Measurements from ENCODE around the gene DAB1.

Gene DAB1

DNA sequence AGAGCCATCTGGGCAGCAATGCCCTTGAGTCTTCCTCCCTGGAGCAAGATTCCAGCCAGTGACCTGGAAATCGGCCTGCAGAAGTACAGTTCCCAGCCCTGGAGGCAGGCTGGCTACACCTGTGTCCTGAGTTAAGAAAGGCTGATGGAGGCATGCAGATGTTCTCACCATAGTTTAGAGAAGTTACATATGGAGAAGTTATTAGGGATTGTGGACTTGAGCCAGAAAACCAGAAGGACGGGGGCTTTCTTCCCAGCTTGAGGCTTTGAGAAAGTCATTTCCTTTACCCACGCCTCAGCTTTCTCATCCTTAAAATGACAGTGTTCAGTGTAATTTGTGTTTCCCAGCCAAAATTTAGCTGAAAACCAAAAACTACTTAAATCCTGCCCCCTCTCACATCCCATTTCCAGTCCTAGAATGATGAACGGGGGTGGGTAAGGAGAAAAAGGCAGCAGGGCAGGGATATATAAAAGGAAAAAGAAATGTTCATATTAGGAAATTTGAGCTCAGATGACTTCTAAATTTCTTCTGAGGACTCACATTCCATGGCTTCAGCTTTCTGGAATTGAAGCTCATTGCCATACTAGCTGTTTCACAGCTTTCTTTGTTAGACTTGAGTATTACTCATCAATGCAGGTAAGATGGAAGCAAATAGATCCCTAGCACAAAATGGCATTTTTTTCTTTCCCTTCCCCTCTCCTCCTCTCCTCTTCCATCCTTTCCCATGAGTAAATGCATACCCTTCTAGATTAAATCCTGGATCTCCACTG is 443.7 kb downstream of the DAB1 start:
- DNase-seq (ENCODE audit: low read depth, low spot score): peak; percentile 8

GRCh38 chr1:56978819-56979218 is 445.0 kb downstream of the DAB1 start:
- DNase-seq (ENCODE audit: low read depth, low spot score): no peak

- no peak for DNase-seq (ENCODE audit: low read depth, low spot score)
These were observed 445.9 kb downstream of the DAB1 start for GRCh38 chr1:56977910-56978309.

GRCh38 chr1:56975446-56975845 is 448.4 kb downstream of the DAB1 start:
- no peak for DNase-seq (ENCODE audit: low read depth, low spot score)

- DNase-seq (ENCODE audit: low read depth, low spot score): no peak
These were observed 449.7 kb downstream of the DAB1 start for GRCh38 chr1:56973923-56974742.

DNA sequence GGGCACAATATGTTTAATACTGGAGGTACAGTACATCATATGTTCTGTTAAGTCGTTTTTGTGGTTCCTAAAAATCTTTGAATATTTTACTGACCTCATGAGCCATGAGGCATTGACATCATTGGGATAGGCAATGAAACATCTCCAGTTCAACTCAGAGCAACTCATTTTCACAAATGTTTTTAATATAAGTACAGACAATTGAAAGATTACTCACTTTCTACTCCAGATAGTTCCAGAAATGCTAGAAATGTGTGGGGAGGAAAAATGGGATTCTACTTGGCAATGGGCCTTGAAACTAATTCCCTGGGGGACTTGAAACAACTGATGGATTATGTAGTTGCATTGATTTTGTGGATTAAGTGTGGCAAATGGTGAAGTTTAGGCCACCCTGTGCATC is 450.9 kb downstream of the DAB1 start:
- DNase-seq (ENCODE audit: low read depth, low spot score): no peak

- DNase-seq (ENCODE audit: low read depth, low spot score): no peak
These were observed 453.6 kb downstream of the DAB1 start for GRCh38 chr1:56970280-56970679.

- no peak for DNase-seq (ENCODE audit: low read depth, low spot score)
These were observed 454.9 kb downstream of the DAB1 start for GRCh38 chr1:56968878-56969495.

DNA sequence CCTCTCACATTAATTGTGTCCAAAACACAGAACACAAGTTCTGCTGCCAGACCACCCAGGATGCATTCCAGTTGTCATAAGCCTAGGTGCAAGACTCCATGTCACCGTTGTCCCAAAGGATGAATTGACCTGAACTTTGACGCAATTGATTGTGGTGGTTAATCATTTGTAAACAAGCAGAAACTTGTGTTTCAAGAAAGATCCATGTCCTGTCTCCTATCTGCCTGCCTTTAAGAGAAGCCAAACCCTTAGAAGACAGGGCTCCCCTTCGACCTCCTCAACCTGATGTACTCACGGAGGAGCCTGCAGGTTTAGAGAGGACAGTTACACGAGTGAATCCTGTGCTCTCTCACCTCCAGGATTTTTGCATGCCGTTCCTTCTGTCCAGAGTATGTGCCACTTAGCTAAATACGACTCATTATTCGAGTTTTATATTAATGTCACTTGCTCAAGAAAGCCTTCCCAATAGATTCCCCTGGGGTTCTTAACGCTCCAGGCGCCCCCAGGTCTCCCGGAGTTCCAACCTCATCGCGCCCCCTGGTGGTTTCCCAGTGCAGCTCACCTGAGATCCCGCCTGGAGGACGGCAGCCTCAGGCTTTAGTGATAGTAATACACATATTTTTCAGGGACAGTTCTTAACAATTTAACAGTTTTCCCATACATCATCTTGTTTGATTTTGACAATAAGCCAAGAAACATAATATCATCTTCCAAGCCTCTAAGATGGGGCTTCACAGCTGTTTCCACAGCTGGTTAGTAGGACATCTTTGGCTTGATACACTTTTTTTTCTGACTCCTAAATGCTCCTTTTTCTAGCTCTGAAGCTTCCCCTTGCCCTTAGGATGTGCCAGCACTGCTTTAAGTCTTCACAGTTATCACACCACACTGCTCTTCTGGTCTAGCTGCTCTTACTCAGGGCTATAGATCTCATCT is 455.7 kb downstream of the DAB1 start:
- DNase-seq (ENCODE audit: low read depth, low spot score): no peak

DNA sequence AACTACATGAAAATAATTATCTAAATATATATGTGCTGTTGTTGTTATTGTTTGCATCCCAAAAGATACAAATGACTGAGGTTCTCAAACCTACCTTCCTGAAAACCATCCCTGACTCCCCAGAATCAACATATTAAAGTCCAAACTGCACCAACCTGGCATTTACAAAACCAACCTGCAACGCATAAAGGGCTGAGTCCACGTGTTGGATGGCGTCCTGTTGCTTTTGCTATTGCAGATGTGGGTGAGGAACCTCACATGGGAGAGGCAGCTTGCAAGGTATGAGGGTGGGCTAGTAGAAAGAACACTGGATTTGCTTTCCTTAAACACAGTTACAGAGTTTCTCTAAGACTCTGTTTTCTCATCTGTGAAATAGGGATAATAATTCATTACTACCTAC is 456.5 kb downstream of the DAB1 start:
- no peak for DNase-seq (ENCODE audit: low read depth, low spot score)

- DNase-seq (ENCODE audit: low read depth, low spot score): no peak
These were observed 457.2 kb downstream of the DAB1 start for GRCh38 chr1:56966698-56966999.

DNA sequence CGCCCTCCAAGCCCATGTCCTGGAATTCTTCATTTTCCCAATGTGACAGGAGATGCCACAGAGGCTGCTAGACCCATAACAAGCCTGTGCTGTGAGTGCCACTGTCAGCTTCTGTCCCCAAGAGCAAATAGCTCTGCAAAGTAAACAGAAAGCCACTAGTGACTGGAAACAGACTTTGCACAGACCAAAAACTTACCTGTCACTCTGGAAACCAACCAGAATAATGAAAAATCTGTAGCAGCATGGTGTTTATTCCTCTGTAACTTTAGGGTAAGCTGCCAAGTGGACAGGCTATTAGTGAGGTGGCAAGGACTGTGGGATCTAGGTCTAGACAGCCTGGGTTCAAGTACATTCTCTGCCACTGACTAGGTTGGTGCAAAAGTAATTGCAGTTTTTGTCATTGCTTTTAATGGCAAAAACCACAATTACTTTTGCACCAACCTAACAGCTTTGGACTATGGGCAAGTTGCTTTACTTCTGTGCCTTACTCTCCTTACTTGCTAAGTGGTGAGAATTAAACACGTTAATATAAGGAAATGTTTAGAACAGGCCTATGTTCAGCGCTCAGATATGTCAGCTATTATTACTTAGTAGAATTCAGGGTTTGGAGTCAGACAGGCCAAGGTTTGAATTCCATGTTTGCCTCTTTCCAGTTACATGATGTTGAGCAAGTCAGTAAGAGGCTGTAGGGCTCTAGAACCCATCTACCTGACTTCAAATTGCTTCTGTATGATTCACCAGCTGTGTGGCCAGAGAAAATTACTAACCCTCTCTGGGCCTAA is 457.8 kb downstream of the DAB1 start, which contains the start of gene C8B:
Gene C8B, minus strand, starts transcription at position 100 of the 782 bp plus-strand sequence. Its CDS starts 67 bp downstream, at position 33.
- DNase-seq (ENCODE audit: low read depth, low spot score): no peak

DNA sequence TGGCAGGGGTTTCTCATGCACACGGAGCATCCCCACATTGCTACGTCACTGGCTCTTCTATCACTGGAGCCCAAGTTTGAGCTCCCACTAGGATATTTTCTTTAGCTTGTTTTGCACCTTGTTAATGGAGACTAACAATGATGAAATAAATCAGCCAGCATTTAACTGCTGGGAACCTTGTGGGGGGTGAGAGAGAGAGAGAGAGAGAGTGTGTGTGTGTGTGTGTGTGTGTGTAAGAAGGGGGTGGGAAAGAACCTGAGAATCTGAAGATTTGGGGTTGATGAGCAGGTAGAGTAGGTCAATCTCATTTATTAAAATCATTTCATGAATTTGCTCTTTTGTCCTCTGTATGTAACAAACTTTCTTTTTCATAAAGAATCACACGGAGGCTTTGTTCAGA is 458.7 kb downstream of the DAB1 start:
- DNase-seq (ENCODE audit: low read depth, low spot score): no peak

DNA sequence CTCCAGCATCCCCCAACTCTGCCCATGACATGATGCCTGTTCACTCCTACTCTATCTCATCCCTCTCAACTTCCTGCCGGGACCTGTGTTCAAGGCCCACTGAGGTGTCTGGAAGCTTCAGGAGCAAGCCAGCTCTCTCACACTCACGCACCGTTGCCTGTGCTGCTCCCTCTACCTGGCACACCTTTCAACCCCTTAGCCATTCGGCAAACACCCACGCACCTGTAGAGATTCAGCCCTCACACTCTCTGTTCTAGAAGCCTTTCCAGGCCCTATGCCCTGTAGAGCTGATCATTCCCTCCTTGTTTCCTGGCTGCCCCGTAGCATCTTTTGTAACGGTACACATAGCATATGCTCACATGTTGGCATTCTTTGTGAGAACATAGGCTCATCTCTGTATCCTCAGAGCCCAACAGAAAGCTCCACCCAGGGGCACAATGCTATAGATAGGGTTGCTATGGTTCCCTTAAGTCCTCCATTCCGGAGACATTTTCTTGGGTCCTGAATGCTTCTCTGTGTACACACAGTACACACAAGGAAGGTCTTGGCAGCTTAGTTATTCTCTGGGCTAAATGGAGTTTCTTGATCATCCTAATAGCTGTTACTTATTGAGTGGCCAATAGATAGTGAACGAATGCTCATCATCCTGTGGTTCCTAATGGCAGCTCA is 459.4 kb downstream of the DAB1 start:
- no peak for DNase-seq (ENCODE audit: low read depth, low spot score)

DNA sequence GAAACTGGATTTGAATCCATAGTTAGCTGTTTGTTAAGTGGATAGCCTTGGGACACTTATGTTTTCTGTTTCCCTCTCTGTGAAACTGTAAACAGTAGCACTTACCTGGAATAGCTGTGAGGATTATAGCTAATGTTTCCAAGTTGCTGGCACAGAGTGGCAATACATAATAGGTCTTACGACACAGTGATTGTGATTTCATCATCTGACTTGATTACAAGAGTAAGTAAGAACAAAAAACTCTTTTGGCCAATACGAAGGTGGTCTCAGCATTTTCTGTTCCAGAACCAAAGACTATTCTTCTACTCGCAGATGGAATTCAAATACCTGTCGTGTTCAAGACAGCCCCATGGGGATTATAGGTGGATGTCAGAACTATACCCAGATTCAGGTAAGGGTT is 460.2 kb downstream of the DAB1 start:
- no peak for DNase-seq (ENCODE audit: low read depth, low spot score)

- no peak for DNase-seq (ENCODE audit: low read depth, low spot score)
These were observed 462.4 kb downstream of the DAB1 start for GRCh38 chr1:56961426-56961825.

- DNase-seq (ENCODE audit: low read depth, low spot score): peak; percentile 34
These were observed 465.3 kb downstream of the DAB1 start for GRCh38 chr1:56958526-56958925.

DNA sequence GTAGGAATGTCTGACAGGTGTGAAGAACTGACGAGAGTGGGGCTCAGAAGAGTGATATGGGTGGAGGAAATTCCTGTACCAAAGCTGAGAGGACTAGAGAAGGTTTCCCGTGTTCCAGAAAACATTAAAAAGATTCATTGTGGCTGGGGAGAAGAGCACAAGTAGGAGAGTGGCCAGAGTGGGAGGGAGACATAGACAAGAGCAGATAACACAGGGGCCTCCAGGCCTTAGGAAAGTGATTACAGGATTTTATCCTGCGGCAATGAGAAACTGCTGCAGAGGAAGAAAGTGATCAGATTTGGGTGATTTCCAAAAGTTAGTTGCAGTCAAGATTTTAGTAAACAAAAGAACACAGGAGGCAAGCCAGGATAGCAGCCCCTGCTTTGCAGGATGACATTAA is 465.9 kb downstream of the DAB1 start:
- no peak for DNase-seq (ENCODE audit: low read depth, low spot score)

GRCh38 chr1:56954664-56955063 is 469.2 kb downstream of the DAB1 start:
- no peak for DNase-seq (ENCODE audit: low read depth, low spot score)

GRCh38 chr1:56953386-56953785 is 470.5 kb downstream of the DAB1 start:
- DNase-seq (ENCODE audit: low read depth, low spot score): no peak

Measured in astrocyte of the hippocampus (primary cell).